PFSK-1 (cell line): ENCODE data around the gene TGFBR1.

Source experiments
- FOXP2 ChIP-seq: optimal IDR thresholded peaks from 2 replicates; pipeline ENCODE3; 2011; ENCODE audit warnings: borderline replicate concordance, control low read depth, inconsistent platforms; ENCODE audit not compliant: insufficient read depth; ENCODE audit errors: extremely low read length, extremely low read depth
- POLR2AphosphoS5 ChIP-seq: IDR thresholded peaks from 2 replicates; pipeline ENCODE4 v1.6.1; 2012; ENCODE audit warnings: low read depth, mild to moderate bottlenecking, control low read depth, low read length, moderate library complexity
- SIN3A ChIP-seq: IDR thresholded peaks from 2 replicates; pipeline ENCODE4 v1.6.1; 2012; ENCODE audit warnings: mild to moderate bottlenecking, low read length, moderate library complexity, borderline replicate concordance; ENCODE audit not compliant: insufficient read depth
- TAF1 ChIP-seq: IDR thresholded peaks from 2 replicates; pipeline ENCODE4 v1.6.1; 2012; ENCODE audit warnings: low read length, control low read depth, borderline replicate concordance; ENCODE audit not compliant: insufficient read depth
- TF ChIP-seq, protein P1 (sequence below), 2 experiments: IDR thresholded peaks; 2 replicates each; pipeline versions ENCODE4 v1.6.1 to v1.8.0; 2011 to 2012; ENCODE audit warnings: low read depth in 2 of 2, low read length in 2 of 2, control low read depth in 1 of 2, inconsistent platforms in 1 of 2, mild to moderate bottlenecking in 1 of 2, moderate library complexity in 1 of 2; ENCODE audit not compliant: insufficient read depth in 1 of 2

TGFBR1 gene

GRCh38 chr9:99197987-99198386 is 93.1 kb downstream of the TGFBR1 start:
- no peak for TF ChIP-seq SIN3A
- TF ChIP-seq FOXP2: no peak
- TF ChIP-seq TAF1: no peak
- no peak for TF ChIP-seq POLR2AphosphoS5
- TF ChIP-seq, protein P1, sequence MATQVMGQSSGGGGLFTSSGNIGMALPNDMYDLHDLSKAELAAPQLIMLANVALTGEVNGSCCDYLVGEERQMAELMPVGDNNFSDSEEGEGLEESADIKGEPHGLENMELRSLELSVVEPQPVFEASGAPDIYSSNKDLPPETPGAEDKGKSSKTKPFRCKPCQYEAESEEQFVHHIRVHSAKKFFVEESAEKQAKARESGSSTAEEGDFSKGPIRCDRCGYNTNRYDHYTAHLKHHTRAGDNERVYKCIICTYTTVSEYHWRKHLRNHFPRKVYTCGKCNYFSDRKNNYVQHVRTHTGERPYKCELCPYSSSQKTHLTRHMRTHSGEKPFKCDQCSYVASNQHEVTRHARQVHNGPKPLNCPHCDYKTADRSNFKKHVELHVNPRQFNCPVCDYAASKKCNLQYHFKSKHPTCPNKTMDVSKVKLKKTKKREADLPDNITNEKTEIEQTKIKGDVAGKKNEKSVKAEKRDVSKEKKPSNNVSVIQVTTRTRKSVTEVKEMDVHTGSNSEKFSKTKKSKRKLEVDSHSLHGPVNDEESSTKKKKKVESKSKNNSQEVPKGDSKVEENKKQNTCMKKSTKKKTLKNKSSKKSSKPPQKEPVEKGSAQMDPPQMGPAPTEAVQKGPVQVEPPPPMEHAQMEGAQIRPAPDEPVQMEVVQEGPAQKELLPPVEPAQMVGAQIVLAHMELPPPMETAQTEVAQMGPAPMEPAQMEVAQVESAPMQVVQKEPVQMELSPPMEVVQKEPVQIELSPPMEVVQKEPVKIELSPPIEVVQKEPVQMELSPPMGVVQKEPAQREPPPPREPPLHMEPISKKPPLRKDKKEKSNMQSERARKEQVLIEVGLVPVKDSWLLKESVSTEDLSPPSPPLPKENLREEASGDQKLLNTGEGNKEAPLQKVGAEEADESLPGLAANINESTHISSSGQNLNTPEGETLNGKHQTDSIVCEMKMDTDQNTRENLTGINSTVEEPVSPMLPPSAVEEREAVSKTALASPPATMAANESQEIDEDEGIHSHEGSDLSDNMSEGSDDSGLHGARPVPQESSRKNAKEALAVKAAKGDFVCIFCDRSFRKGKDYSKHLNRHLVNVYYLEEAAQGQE (IDR thresholded peaks at IDR 0.05; ENCODE audit: insufficient read depth in 1 of 2, low read depth in 2 of 2, low read length in 2 of 2): no peak

- no peak for TF ChIP-seq TAF1
- no peak for TF ChIP-seq FOXP2
- TF ChIP-seq, protein P1 (IDR thresholded peaks at IDR 0.05; ENCODE audit: insufficient read depth in 1 of 2, low read depth in 2 of 2, low read length in 2 of 2): no peak
- no peak for TF ChIP-seq POLR2AphosphoS5
- no peak for TF ChIP-seq SIN3A
Observed at GRCh38 chr9:99199938-99200539, 95.1 kb downstream of the TGFBR1 start.

- TF ChIP-seq FOXP2 (no peak), TAF1 (no peak), SIN3A (no peak), POLR2AphosphoS5 (no peak)
- TF ChIP-seq, protein P1 (IDR thresholded peaks at IDR 0.05; ENCODE audit: insufficient read depth in 1 of 2, low read depth in 2 of 2, low read length in 2 of 2): no peak
Observed at GRCh38 chr9:99201603-99202002, 96.7 kb downstream of the TGFBR1 start.
